LNCAP (cell line): ENCODE data around the gene FUT6.

Experiments used
- TF ChIP-seq, protein P1 (sequence below): fragments of 450-650 bp; IDR thresholded peaks from 2 replicates; pipeline ENCODE4 v1.5.1; 2017; ENCODE audit warnings: mild to moderate bottlenecking

Gene FUT6

GRCh38 chr19:5805462-5806132, 33.9 kb downstream of the FUT6 start:
- TF ChIP-seq, protein P1, sequence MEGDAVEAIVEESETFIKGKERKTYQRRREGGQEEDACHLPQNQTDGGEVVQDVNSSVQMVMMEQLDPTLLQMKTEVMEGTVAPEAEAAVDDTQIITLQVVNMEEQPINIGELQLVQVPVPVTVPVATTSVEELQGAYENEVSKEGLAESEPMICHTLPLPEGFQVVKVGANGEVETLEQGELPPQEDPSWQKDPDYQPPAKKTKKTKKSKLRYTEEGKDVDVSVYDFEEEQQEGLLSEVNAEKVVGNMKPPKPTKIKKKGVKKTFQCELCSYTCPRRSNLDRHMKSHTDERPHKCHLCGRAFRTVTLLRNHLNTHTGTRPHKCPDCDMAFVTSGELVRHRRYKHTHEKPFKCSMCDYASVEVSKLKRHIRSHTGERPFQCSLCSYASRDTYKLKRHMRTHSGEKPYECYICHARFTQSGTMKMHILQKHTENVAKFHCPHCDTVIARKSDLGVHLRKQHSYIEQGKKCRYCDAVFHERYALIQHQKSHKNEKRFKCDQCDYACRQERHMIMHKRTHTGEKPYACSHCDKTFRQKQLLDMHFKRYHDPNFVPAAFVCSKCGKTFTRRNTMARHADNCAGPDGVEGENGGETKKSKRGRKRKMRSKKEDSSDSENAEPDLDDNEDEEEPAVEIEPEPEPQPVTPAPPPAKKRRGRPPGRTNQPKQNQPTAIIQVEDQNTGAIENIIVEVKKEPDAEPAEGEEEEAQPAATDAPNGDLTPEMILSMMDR: peak; percentile 87

DNA sequence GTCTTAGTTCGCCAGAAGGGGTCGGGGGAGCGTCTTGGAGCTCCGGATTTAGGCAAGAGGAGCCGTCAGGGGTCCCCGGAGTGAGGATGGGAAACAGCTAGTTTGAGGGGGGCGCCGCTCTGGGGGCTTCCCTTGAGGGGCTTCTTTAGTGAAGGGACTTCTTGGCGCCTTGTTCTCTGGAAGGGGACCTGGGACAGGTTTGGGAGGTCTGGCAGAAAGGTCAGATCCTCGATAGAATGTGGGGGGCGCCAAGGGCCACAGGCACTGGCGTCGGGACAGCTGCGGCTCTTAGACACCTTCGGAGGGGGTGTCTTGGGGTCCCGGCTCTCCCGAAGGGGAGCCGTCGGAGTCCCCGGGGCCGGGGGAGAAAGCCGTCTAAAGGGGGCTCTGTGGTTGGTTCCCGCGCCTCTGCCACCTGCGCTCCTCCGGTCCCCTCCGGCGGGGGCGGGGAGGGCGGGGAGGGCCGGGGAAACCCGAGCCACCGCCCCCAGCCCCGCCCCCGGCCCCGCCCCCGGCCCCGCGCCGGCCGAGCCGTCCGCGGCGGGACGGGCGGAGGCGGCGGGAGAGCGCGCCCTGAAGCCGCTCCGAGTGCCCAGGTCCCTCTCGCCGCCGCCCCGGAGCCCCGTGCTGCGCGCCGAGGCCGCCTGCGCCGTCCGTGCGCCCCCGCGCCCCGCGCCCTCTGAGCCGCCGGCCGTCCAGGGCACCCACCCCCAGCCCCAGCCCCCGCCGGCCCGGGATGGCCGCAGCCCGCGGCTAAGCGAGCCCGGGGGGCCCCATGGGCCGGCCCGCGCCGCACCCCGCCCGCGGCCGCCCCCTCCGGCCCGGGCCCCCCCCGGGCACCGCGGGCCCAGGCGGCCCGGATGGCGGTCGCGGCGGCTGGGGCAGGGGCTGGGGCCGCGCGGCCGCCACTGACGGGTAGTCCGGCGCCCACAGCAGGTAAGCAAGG, 34.7 kb downstream of the FUT6 start, which contains the start of gene NRTN:
TSS of gene NRTN (plus strand) at position 552 of the 946 bp plus-strand sequence. CDS start 19,099 bp downstream, outside the sequence.
- TF ChIP-seq, protein P1: no peak

DNA sequence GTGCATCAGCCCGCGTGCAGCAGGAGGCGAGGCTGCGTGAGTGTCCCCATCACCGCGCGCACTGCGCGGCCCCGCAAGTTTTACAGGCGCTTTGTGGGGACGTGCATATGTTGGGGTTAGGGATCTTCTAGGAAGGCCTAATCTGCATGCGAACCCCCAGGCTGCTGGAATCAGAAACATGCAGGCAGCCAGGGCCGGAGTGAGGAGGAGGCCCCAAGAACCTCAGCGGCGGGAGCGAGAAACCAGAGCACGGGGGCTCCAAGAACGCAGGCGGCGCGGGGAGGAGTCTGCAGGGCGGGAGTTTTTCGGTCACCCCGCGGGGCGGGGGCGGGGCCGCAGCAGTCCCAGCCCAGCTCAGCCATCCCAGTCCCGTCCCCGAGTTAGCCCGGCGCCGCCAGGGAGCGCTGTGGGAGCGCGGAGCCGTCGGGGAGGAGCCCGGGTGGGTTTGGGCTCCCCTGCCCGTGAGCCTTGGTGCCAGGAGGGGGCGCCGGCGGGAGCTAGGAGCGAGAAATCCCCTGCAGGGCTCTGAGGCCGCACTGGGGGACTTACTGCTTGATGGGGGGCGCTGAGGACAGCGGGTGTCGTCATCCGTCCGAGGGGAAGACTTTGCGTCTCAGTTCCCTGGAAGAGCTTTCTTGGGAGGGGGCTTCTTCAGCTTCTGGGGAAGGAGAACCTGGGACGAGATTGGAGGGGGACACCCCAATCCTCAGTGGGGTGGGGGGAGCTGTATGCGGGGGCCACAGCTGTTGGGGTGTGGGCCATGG, 35.6 kb downstream of the FUT6 start:
- TF ChIP-seq, protein P1: peak; percentile 97

DNA sequence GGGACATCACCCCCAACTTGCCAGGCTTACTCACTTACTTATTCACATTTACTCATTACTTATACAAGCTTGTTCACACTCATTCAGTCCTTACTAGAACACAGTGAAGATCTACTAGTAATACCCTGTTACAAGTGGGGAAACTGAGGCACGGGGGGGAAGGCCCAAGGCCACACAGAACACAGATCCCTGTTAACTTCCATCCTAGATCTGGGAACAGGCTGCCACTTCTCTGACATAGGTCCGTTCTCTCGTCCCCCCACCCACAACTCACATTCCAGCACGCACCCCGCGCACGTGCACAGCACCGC, 36.1 kb downstream of the FUT6 start:
- TF ChIP-seq, protein P1: no peak

DNA sequence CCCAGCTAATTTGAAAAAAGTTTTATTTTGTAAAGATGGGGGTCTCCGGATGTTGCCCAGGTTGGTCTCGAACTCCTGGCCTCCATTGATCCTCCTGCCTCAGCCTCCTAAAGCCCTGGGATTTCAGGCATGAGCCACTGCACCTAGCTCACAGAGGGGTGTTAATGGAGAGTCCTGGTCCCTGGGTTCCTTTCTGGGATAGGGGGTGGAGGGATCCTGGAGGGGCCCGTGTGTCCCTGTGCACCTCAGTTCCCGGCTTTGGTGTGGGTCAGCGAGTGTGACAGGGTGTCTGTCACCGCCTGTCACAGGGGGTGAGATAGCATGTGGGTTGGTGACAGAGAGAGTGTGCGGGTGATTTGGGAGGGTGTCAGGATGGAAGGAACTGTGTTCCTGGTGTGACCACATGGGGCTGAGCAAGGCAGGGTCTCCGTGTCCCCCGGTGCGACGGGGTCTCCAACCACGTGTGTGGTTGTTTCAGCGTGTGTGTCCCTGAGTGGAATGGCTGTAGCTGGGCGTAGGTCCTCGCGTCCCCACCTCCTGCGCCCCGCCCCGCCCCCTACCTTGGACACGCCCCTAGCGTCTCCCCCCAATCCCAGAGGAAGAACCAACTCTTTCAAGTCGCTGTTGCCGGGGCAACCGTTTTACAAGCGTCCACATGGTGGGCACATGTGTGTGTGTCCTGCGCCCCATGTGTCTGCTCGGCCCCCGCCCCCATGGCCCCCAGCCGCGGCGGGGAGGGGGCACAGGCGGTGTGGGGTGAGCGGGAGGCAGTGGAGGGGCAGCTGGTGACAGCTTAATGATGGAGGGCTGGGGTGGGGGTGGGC, 37.5 kb downstream of the FUT6 start:
- TF ChIP-seq, protein P1: no peak

- TF ChIP-seq, protein P1: no peak
Observed at GRCh38 chr19:5800361-5801270, 38.9 kb downstream of the FUT6 start.
